Loucy (cell line): ENCODE measurements around the gene REM1.
A peak's percentile ranks its signal among the peaks of the same experiment; 100 is the strongest.
"Not testable (repeated sequence)": the region's sequence is repeated elsewhere in the genome, so short reads cannot be mapped to it uniquely, and the experiment has no call there.

Experiments used
- H2AFZ ChIP-seq: fragments of 200-600 bp; sonication (generic); 2 replicates; pipeline ENCODE4 v1.6.0; 2016; ENCODE audit warnings: antibody characterized with exemption, mild to moderate bottlenecking, low read length, moderate library complexity
- H3F3A ChIP-seq: fragments of 200-600 bp; 2 replicates; pipeline ENCODE4 v1.6.0; 2016; ENCODE audit warnings: antibody characterized with exemption, low read depth, mild to moderate bottlenecking
- H3K27me3 ChIP-seq: fragments of 200-600 bp; sonication (generic); 2 replicates; pipeline ENCODE4 v1.6.1; 2014; ENCODE audit warnings: low read length, mild to moderate bottlenecking; ENCODE audit not compliant: insufficient read depth, poor library complexity, severe bottlenecking
- H3K36me3 ChIP-seq: fragments of 200-600 bp; sonication (generic); 2 replicates; pipeline ENCODE4 v1.6.1; 2016; ENCODE audit warnings: low read length; ENCODE audit not compliant: insufficient read depth
- H3K4me1 ChIP-seq: fragments of 200-600 bp; sonication (generic); 2 replicates; pipeline ENCODE4 v1.5.1; 2014; ENCODE audit warnings: low read length, mild to moderate bottlenecking; ENCODE audit not compliant: insufficient read depth, poor library complexity, severe bottlenecking
- H3K4me2 ChIP-seq: fragments of 200-600 bp; sonication (generic); 2 replicates; pipeline ENCODE4 v1.6.0; 2014; ENCODE audit warnings: antibody characterized with exemption, low read length, low read depth, mild to moderate bottlenecking; ENCODE audit not compliant: poor library complexity, severe bottlenecking
- H3K4me3 ChIP-seq: fragments of 200-600 bp; sonication (generic); 2 replicates; pipeline ENCODE4 v1.5.1; 2014; ENCODE audit warnings: low read length, mild to moderate bottlenecking, mixed read lengths; ENCODE audit not compliant: poor library complexity, severe bottlenecking
- H3K79me2 ChIP-seq: fragments of 200-600 bp; sonication (generic); 2 replicates; pipeline ENCODE4 v1.6.1; 2014; ENCODE audit warnings: low read length; ENCODE audit not compliant: insufficient read depth
- H3K9ac ChIP-seq: fragments of 200-600 bp; sonication (generic); 2 replicates; pipeline ENCODE4 v1.6.0; 2014; ENCODE audit warnings: mild to moderate bottlenecking, low read depth, low read length, moderate library complexity; ENCODE audit not compliant: poor library complexity, severe bottlenecking
- H3K9me2 ChIP-seq: fragments of 200-600 bp; sonication (generic); replicated peaks from 2 replicates; pipeline ENCODE4 v1.6.1; 2016; ENCODE audit warnings: low read depth, low read length, mixed read lengths
- H3K9me3 ChIP-seq: fragments of 200-600 bp; sonication (generic); 2 replicates; pipeline ENCODE4 v1.6.1; 2014; ENCODE audit warnings: mild to moderate bottlenecking, antibody characterized with exemption, low read length, low read depth; ENCODE audit not compliant: insufficient read depth
- H4K20me1 ChIP-seq: fragments of 200-600 bp; sonication (generic); 2 replicates; pipeline ENCODE4 v1.6.0; 2014; ENCODE audit warnings: antibody characterized with exemption, low read length, mild to moderate bottlenecking; ENCODE audit not compliant: insufficient read depth, poor library complexity, severe bottlenecking
- EZH2phosphoT487 ChIP-seq: fragments of 200-600 bp; IDR thresholded peaks from 2 replicates; pipeline ENCODE4 v1.6.1; 2018; ENCODE audit warnings: antibody characterized with exemption, mild to moderate bottlenecking, moderate library complexity, borderline replicate concordance
- TF ChIP-seq, protein P1 (sequence below): fragments of 200-600 bp; sonication (generic); conservative IDR thresholded peaks from 2 replicates; pipeline ENCODE4 v1.5.1; 2014; ENCODE audit warnings: mild to moderate bottlenecking, antibody characterized with exemption, low read length

The REM1 gene

GRCh38 chr20:31516166-31516565, 41.1 kb downstream of the REM1 start:
- Histone ChIP-seq H3K27me3 (no peaks in the 10 kb centered on the region), H3K9ac (peak overlapping the region; percentile 77), H3K4me2 (peak overlapping the region; percentile 89), H3K79me2 (peaks cover 56% of the 10 kb centered on the region), H3F3A (no peaks in the 10 kb centered on the region), H3K9me3 (no peaks in the 10 kb centered on the region), H2AFZ (no peak overlapping the region), H4K20me1 (peaks cover 27% of the 10 kb centered on the region), H3K4me3 (peak overlapping the region; percentile 91), H3K36me3 (no peaks in the 10 kb centered on the region), H3K4me1 (peaks cover 31% of the 10 kb centered on the region), H3K9me2 (no peaks in the 10 kb centered on the region)
- TF ChIP-seq, protein P1, sequence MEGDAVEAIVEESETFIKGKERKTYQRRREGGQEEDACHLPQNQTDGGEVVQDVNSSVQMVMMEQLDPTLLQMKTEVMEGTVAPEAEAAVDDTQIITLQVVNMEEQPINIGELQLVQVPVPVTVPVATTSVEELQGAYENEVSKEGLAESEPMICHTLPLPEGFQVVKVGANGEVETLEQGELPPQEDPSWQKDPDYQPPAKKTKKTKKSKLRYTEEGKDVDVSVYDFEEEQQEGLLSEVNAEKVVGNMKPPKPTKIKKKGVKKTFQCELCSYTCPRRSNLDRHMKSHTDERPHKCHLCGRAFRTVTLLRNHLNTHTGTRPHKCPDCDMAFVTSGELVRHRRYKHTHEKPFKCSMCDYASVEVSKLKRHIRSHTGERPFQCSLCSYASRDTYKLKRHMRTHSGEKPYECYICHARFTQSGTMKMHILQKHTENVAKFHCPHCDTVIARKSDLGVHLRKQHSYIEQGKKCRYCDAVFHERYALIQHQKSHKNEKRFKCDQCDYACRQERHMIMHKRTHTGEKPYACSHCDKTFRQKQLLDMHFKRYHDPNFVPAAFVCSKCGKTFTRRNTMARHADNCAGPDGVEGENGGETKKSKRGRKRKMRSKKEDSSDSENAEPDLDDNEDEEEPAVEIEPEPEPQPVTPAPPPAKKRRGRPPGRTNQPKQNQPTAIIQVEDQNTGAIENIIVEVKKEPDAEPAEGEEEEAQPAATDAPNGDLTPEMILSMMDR, result no peak
- no peak for TF ChIP-seq EZH2phosphoT487

DNA sequence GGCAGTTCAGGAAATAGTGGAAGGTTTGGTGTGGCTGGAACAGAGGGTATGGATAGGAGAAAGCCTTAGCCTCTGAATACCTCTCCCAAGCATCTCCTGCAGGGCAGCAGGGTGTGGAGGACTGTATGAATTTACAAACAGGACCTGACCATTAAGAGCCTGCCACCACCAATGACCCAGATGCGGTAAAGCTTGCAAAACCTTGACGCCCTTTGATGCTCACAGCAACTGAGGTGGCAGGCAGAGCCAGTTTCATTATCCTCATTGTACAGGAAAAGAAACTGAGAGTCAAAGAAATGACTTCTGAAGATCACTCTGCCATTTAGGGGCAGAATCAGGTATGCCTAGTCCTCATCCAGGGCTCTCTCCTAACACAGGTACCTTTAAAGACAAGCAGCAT, 41.6 kb downstream of the REM1 start:
- H3K4me3 ChIP-seq, result peak overlapping the region; percentile 91
- H3K27me3 ChIP-seq, result no peaks in the 10 kb centered on the region
- peak overlapping the region; percentile 89 for H3K4me2 ChIP-seq
- H3K9ac ChIP-seq, result peak overlapping the region; percentile 77
- H2AFZ ChIP-seq, result no peak overlapping the region
- peaks cover 27% of the 10 kb centered on the region for H4K20me1 ChIP-seq
- H3K36me3 ChIP-seq, result no peaks in the 10 kb centered on the region
- H3F3A ChIP-seq, result no peaks in the 10 kb centered on the region
- H3K9me2 ChIP-seq, result no peaks in the 10 kb centered on the region
- no peaks in the 10 kb centered on the region for H3K9me3 ChIP-seq
- H3K4me1 ChIP-seq, result peaks cover 31% of the 10 kb centered on the region
- peaks cover 58% of the 10 kb centered on the region for H3K79me2 ChIP-seq
- TF ChIP-seq EZH2phosphoT487, result no peak
- TF ChIP-seq, protein P1, result no peak

DNA sequence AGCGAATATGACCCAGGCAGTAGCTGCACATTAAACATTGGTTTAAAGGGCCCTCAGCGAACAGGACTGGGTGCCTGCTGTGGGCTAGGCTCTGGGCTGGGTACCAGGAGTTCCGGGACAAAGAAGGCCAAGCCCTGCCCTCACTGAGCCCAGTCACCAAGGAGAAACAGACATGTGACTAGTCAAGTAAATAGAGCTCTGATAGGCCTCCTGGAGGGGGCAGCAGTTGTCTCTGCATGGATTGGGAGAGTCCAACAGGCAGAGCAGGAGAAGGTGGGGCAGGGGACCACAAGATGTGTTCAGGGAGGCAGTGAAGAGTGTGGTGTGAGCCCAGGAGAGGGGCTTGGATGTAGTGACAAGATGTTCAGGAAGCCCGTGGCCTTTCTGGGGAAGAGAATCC, 42.3 kb downstream of the REM1 start:
- Histone ChIP-seq H3K4me2 (peak overlapping the region; percentile 89), H3K9ac (peak overlapping the region; percentile 77), H3K79me2 (peaks cover 62% of the 10 kb centered on the region), H3F3A (no peaks in the 10 kb centered on the region), H2AFZ (no peak overlapping the region), H3K4me1 (peaks cover 31% of the 10 kb centered on the region), H3K4me3 (peak overlapping the region; percentile 91), H3K36me3 (no peaks in the 10 kb centered on the region), H3K9me2 (no peaks in the 10 kb centered on the region), H4K20me1 (peaks cover 27% of the 10 kb centered on the region), H3K27me3 (no peaks in the 10 kb centered on the region), H3K9me3 (no peaks in the 10 kb centered on the region)
- no peak for TF ChIP-seq EZH2phosphoT487
- TF ChIP-seq, protein P1, result peak; percentile 43; the same call in 1 of the 2 replicates

DNA sequence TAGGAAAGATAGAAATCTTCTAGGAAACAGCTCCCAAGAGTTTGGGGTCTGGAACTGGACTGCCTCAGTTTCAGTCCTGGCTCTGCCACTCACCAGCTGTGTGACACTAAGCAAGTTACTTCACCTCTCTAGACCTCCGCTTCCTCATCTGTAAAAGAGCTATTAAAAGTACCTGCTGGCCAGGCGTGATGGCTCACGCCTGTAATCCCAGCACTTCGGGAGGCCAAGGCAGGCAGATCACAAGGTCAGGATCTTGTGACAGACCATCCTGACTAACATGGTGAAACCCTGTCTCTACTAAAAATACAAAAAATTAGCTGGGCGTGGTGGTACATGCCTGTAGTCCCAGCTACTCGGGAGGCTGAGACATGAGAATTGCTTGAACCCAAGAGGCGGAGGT, 46.2 kb downstream of the REM1 start:
- H3K79me2 ChIP-seq, result peaks cover 57% of the 10 kb centered on the region
- not testable (repeated sequence) for H2AFZ ChIP-seq, H3K9me3 ChIP-seq, H3K4me3 ChIP-seq, H3K9me2 ChIP-seq, H3K9ac ChIP-seq, H3K27me3 ChIP-seq, H3K4me2 ChIP-seq, H3F3A ChIP-seq, H3K36me3 ChIP-seq
- peaks cover 23% of the 10 kb centered on the region for H3K4me1 ChIP-seq
- peaks cover 14% of the 10 kb centered on the region for H4K20me1 ChIP-seq
